Gastroesophageal sphincter (tissue), 4 donors: ENCODE data around the gene PPP1R14C. TPM values are rescaled to one million over a fixed set of nuclear protein-coding genes. Genes with fewer than 3 reads are reported as not detected.
"Not testable (repeated sequence)": the region's sequence is repeated elsewhere in the genome, so short reads cannot be mapped to it uniquely, and the experiment has no call there.

Experiments
- ATAC-seq: fragments of 150-250 bp; one replicate; pipeline ENCODE4 v1.9.1; 2016; ENCODE audit warnings: mild to moderate bottlenecking, moderate library complexity
- H3K27ac ChIP-seq, 4 donors: fragments of 200-600 bp; sonication (generic) in 3 of 4; 1 replicate in 3 of 4; 2 replicates in 1 of 4; pipeline ENCODE4 v1.5.1; 2016 to 2019
- H3K27me3 ChIP-seq: fragments of 200-600 bp; sonication (generic); one replicate; pipeline ENCODE4 v1.5.1; 2019
- H3K36me3 ChIP-seq, 2 donors: fragments of 200-600 bp; sonication (generic); one replicate each; pipeline ENCODE4 v1.5.1; 2019; ENCODE audit warnings: control low read depth in 1 of 2
- H3K4me1 ChIP-seq, 3 donors: fragments of 200-600 bp; sonication (generic); 1 replicate in 2 of 3; 2 replicates in 1 of 3; pipeline ENCODE4 v1.5.1; 2016 to 2019; ENCODE audit warnings: control low read depth in 2 of 3
- H3K4me3 ChIP-seq, 2 donors: fragments of 200-600 bp; sonication (generic); one replicate each; pipeline ENCODE4 v1.5.1; 2019; ENCODE audit warnings: mild to moderate bottlenecking in 1 of 2, moderate library complexity in 1 of 2
- H3K9me3 ChIP-seq, 3 donors: fragments of 200-600 bp; sonication (generic); one replicate each; pipeline ENCODE4 v1.5.1; 2017 to 2019; ENCODE audit warnings: control low read depth in 2 of 3
- EP300 ChIP-seq: sonication (generic); formaldehyde crosslinking; IDR thresholded peaks from one replicate; pipeline ENCODE4 v1.6.1; 2017; ENCODE audit warnings: antibody characterized with exemption, mild to moderate bottlenecking
- POLR2A ChIP-seq, 2 donors: fragments of 450-650 bp; IDR thresholded peaks; one replicate each; pipeline ENCODE4 v1.6.1; 2017; ENCODE audit warnings: antibody characterized with exemption in 2 of 2, mild to moderate bottlenecking in 2 of 2, moderate library complexity in 1 of 2
- POLR2AphosphoS5 ChIP-seq: sonication (generic); formaldehyde crosslinking; IDR thresholded peaks from one replicate; pipeline ENCODE4 v1.6.1; 2017; ENCODE audit warnings: antibody characterized with exemption
- WGBS, 2 donors: methylation state at CpG; one replicate each; pipeline ENCODE4 v1.1.5; 2018; ENCODE audit warnings: low coverage in 1 of 2; 5-methylcytosine and 5-hydroxymethylcytosine counted together
- total RNA-seq, 4 donors: library from RNA; depleted of rRNA; stranded (reverse); fragments of >200 nt; gene quantifications; one replicate each; pipeline ENCODE4 v1.1.0, GENCODE V29; 2016
- TF ChIP-seq, protein P1 (sequence below), 4 experiments: fragments of 200-600 bp in 2 of 4; fragments of 450-650 bp in 2 of 4; sonication (generic) in 1 of 4; IDR thresholded peaks; one replicate each; pipeline ENCODE4 v1.5.1; 2017 to 2019; ENCODE audit warnings: antibody characterized with exemption in 4 of 4, mild to moderate bottlenecking in 2 of 4, moderate library complexity in 2 of 4

Gene PPP1R14C
- total RNA-seq, 4 donors from 2014 or later: 0.12 to 1.5 TPM; not detected in 2

GRCh38 chr6:150134280-150134920 lies 8.4 kb upstream of the PPP1R14C start:
- Histone ChIP-seq H3K4me1 (no peaks in the 10 kb centered on the region), H3K27me3 (peaks cover 29% of the 10 kb centered on the region), H3K27ac (no peak overlapping the region), H3K4me3 (no peak overlapping the region), H3K36me3 (no peaks in the 10 kb centered on the region), H3K9me3 (no peaks in the 10 kb centered on the region)
- no peak for ATAC-seq
- no peak for TF ChIP-seq POLR2AphosphoS5
- TF ChIP-seq POLR2A (IDR thresholded peaks at IDR 0.05): no peak
- no peak for TF ChIP-seq EP300
- WGBS, 2 donors: 69 to 84% methylated on average over 5 to 7 of the region's 7 CpGs

DNA sequence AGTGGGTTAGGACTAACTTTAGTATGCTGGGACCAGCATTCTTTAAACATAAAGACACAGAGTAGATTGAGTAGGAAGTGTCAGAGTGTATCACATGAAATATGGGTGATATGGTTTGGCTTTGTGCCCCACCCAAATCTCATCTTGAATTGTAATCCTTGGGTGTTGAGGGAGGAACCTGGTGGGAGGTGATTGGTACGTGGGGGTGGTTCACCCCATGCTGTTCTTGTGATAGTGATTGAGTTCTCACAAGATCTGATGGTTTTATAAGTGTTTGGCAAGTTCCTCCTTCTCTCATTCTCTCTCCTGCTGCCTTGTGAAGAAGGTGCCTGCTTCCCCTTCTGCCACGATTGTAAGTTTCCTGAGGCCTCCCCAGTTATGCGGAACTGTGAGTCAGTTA lies 5.1 kb upstream of the PPP1R14C start:
- H3K4me1 ChIP-seq, H3K36me3 ChIP-seq, H3K4me3 ChIP-seq, H3K27ac ChIP-seq, ATAC-seq, H3K9me3 ChIP-seq: not testable (repeated sequence)
- 60 to 87% methylated on average over 3 of the region's 3 CpGs for WGBS, 2 donors
- peaks cover 57% of the 10 kb centered on the region for H3K27me3 ChIP-seq

GRCh38 chr6:150138638-150139037 lies 4.2 kb upstream of the PPP1R14C start:
- peaks cover 60% of the 10 kb centered on the region for H3K27me3 ChIP-seq
- 59 to 61% methylated on average over 5 to 7 of the region's 7 CpGs for WGBS, 2 donors
- ATAC-seq: no peak
- TF ChIP-seq POLR2AphosphoS5 (no peak), POLR2A (IDR thresholded peaks at IDR 0.05) (no peak), EP300 (no peak)
- TF ChIP-seq, protein P1, sequence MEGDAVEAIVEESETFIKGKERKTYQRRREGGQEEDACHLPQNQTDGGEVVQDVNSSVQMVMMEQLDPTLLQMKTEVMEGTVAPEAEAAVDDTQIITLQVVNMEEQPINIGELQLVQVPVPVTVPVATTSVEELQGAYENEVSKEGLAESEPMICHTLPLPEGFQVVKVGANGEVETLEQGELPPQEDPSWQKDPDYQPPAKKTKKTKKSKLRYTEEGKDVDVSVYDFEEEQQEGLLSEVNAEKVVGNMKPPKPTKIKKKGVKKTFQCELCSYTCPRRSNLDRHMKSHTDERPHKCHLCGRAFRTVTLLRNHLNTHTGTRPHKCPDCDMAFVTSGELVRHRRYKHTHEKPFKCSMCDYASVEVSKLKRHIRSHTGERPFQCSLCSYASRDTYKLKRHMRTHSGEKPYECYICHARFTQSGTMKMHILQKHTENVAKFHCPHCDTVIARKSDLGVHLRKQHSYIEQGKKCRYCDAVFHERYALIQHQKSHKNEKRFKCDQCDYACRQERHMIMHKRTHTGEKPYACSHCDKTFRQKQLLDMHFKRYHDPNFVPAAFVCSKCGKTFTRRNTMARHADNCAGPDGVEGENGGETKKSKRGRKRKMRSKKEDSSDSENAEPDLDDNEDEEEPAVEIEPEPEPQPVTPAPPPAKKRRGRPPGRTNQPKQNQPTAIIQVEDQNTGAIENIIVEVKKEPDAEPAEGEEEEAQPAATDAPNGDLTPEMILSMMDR (IDR thresholded peaks at IDR 0.05): no peak
- H3K4me3 ChIP-seq: no peak overlapping the region
- H3K36me3 ChIP-seq: no peaks in the 10 kb centered on the region
- H3K27ac ChIP-seq: no peak overlapping the region
- no peaks in the 10 kb centered on the region for H3K9me3 ChIP-seq
- H3K4me1 ChIP-seq: peaks cover 0 to 17% (median 13%) of the 10 kb centered on the region in 3 donors

DNA sequence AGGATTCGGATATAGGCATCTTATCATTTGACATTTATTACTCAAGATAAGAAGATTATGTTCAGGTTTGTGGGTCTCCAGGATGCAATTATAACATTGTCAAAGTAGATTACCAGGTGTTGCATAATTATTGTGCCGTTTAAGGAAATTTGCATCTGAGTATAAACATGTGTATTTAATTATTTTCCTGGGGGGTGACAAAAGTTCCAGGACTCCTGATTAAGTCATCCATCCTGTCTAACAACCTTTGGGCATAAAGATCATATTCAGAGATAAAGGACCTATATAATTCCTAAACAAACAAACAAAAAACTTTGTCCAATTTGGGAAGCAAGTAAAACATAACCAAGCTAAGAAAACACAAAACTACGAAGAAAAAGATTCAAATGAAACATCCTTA lies 3.3 kb upstream of the PPP1R14C start:
- TF ChIP-seq, protein P1 (IDR thresholded peaks at IDR 0.05): no peak
- TF ChIP-seq POLR2A (IDR thresholded peaks at IDR 0.05): no peak
- no peak for TF ChIP-seq POLR2AphosphoS5
- no peak for TF ChIP-seq EP300
- 51 to 60% methylated on average over 3 of the region's 3 CpGs for WGBS, 2 donors
- no peaks in the 10 kb centered on the region for H3K36me3 ChIP-seq
- no peak for ATAC-seq
- H3K4me3 ChIP-seq: no peak overlapping the region
- no peak overlapping the region for H3K27ac ChIP-seq
- H3K9me3 ChIP-seq: no peaks in the 10 kb centered on the region
- peaks cover 0 to 22% (median 13%) of the 10 kb centered on the region in 3 donors for H3K4me1 ChIP-seq
- peaks cover 69% of the 10 kb centered on the region for H3K27me3 ChIP-seq

GRCh38 chr6:150140236-150140969 lies 2.4 kb upstream of the PPP1R14C start:
- no peak overlapping the region for H3K27ac ChIP-seq
- TF ChIP-seq, protein P1 (IDR thresholded peaks at IDR 0.05): no peak
- TF ChIP-seq POLR2A (IDR thresholded peaks at IDR 0.05) (no peak), POLR2AphosphoS5 (no peak), EP300 (no peak)
- no peaks in the 10 kb centered on the region for H3K9me3 ChIP-seq
- peaks cover 78% of the 10 kb centered on the region for H3K27me3 ChIP-seq
- no peaks in the 10 kb centered on the region for H3K36me3 ChIP-seq
- no peak for ATAC-seq
- H3K4me1 ChIP-seq: peaks cover 0 to 22% (median 13%) of the 10 kb centered on the region in 3 donors
- 60 to 76% methylated on average over 6 of the region's 6 CpGs for WGBS, 2 donors
- no peak overlapping the region for H3K4me3 ChIP-seq
